BLaER1 treated with 17β-estradiol and CSF1 and Interleukin-3, amounts not matched to agents 10 nM and 100 nM (cell line): ENCODE measurements around the gene PRPF6.

Experiments used
- H3K27ac ChIP-seq, 11 experiments: shearing (Covaris generic); formaldehyde crosslinking; 2 replicates each; pipeline ENCODE4 v1.8.1; 2022
- H3K27me3 ChIP-seq, 11 experiments: shearing (Covaris generic); formaldehyde crosslinking; 2 replicates each; pipeline ENCODE4 v1.8.1; 2022
- H3K36me3 ChIP-seq, 11 experiments: shearing (Covaris generic); formaldehyde crosslinking; 2 replicates each; pipeline ENCODE4 v1.8.1; 2022
- H3K4me1 ChIP-seq, 10 experiments: shearing (Covaris generic); formaldehyde crosslinking; 2 replicates each; pipeline ENCODE4 v1.8.1; 2022
- H3K4me2 ChIP-seq, 11 experiments: shearing (Covaris generic); formaldehyde crosslinking; 2 replicates each; pipeline ENCODE4 v1.8.1; 2022
- H3K4me3 ChIP-seq, 10 experiments: shearing (Covaris generic); formaldehyde crosslinking; 2 replicates each; pipeline ENCODE4 v1.8.1; 2022
- H3K9ac ChIP-seq, 11 experiments: shearing (Covaris generic); formaldehyde crosslinking; 2 replicates each; pipeline ENCODE4 v1.8.1; 2022
- H3K9me3 ChIP-seq, 11 experiments: shearing (Covaris generic); formaldehyde crosslinking; replicated peaks in 1 of 11; 2 replicates each; pipeline ENCODE4 v1.8.1; 2022
- H4K20me1 ChIP-seq, 11 experiments: shearing (Covaris generic); formaldehyde crosslinking; 2 replicates each; pipeline ENCODE4 v1.8.1; 2022
- Cebpa-rat ChIP-seq, 11 experiments: shearing (Covaris generic); IDR thresholded peaks; 2 replicates each; pipeline ENCODE4 v1.8.1; 2022

PRPF6 gene

GRCh38 chr20:64080813-64081623 is 100.1 kb downstream of the PRPF6 start:
- Histone ChIP-seq H3K4me2 (peak overlapping the region; percentile 91 to 100 (median 99)), H3K4me1 (peaks cover 43 to 78% (median 66%) of the 10 kb centered on the region in 10 experiments), H3K9ac (peak overlapping the region; percentile 82 to 93 (median 90)), H4K20me1 (peaks cover 12 to 48% (median 29%) of the 10 kb centered on the region in 11 experiments; a peak in 19 of 22 replicates), H3K36me3 (peaks cover 0 to 8% (median 5%) of the 10 kb centered on the region in 11 experiments; a peak in 15 of 22 replicates), H3K27ac (peak overlapping the region in 3 of 11 experiments; percentile 56 to 94 (median 93); a peak in 5 of 22 replicates), H3K9me3 (peaks cover 0 to 5% (median 2%) of the 10 kb centered on the region in 11 experiments; a peak in 12 of 22 replicates), H3K4me3 (peak overlapping the region; percentile 75 to 98 (median 88)), H3K27me3 (peaks cover 24 to 33% (median 29%) of the 10 kb centered on the region in 11 experiments)
- TF ChIP-seq Cebpa-rat (IDR thresholded peaks at IDR 0.05), result no peak

- H4K20me1 ChIP-seq, result peaks cover 11 to 43% (median 23%) of the 10 kb centered on the region in 11 experiments; a peak in 19 of 22 replicates
- H3K27me3 ChIP-seq, result peaks cover 26 to 39% (median 35%) of the 10 kb centered on the region in 11 experiments
- no peak for TF ChIP-seq Cebpa-rat (IDR thresholded peaks at IDR 0.05)
- H3K36me3 ChIP-seq, result peaks cover 0 to 2% (median 0%) of the 10 kb centered on the region in 11 experiments; a peak in 4 of 22 replicates
- peak overlapping the region; percentile 91 to 100 (median 99) for H3K4me2 ChIP-seq
- H3K4me3 ChIP-seq, result peak overlapping the region in 3 of 10 experiments; percentile 23 to 86 (median 42); a peak in 1 of 20 replicates
- H3K9me3 ChIP-seq, result peaks cover under 1 to 11% (median 8%) of the 10 kb centered on the region in 11 experiments
- peak overlapping the region in 6 of 11 experiments; percentile 2 to 56 (median 41); a peak in 8 of 22 replicates for H3K9ac ChIP-seq
- H3K27ac ChIP-seq, result peak overlapping the region in 1 of 11 experiments; percentile 33; a peak in 1 of 22 replicates
- peaks cover 38 to 72% (median 61%) of the 10 kb centered on the region in 10 experiments for H3K4me1 ChIP-seq
These were observed 100.7 kb downstream of the PRPF6 start for GRCh38 chr20:64081624-64081964.

GRCh38 chr20:64082126-64082731 is 101.3 kb downstream of the PRPF6 start:
- H3K4me1 ChIP-seq, result peaks cover 38 to 66% (median 54%) of the 10 kb centered on the region in 10 experiments
- H3K9me3 ChIP-seq, result peaks cover 5 to 15% (median 13%) of the 10 kb centered on the region in 11 experiments
- H3K4me2 ChIP-seq, result peak overlapping the region; percentile 91 to 100 (median 99)
- H4K20me1 ChIP-seq, result peaks cover 11 to 43% (median 19%) of the 10 kb centered on the region in 11 experiments; a peak in 19 of 22 replicates
- TF ChIP-seq Cebpa-rat (IDR thresholded peaks at IDR 0.05), result no peak
- H3K27ac ChIP-seq, result peak overlapping the region in 4 of 11 experiments; percentile 10 to 33 (median 19); a peak in 5 of 22 replicates
- peaks cover 26 to 42% (median 38%) of the 10 kb centered on the region in 11 experiments for H3K27me3 ChIP-seq
- peaks cover 0 to 5% (median 0%) of the 10 kb centered on the region in 11 experiments; a peak in 1 of 22 replicates for H3K36me3 ChIP-seq
- H3K9ac ChIP-seq, result peak overlapping the region in 9 of 11 experiments; percentile 8 to 59 (median 41); a peak in 14 of 22 replicates
- peak overlapping the region in 8 of 10 experiments; percentile 10 to 65 (median 42); a peak in 10 of 20 replicates for H3K4me3 ChIP-seq
